Heart left ventricle (tissue), 16 donors: ENCODE data around the gene ELAVL1. TPM values are rescaled to one million over a fixed set of nuclear protein-coding genes. Genes with fewer than 3 reads are reported as not detected.
A peak's percentile ranks its signal among the peaks of the same experiment; 100 is the strongest.

ENCODE experiments used
- ATAC-seq, 4 donors: fragments of 200-7000 bp; cut with Tn5 transposase; one replicate each; pipeline ENCODE4 v1.9.1; 2020 to 2022; ENCODE audit warnings: moderate library complexity in 4 of 4, mild to moderate bottlenecking in 3 of 4, moderate number of reproducible peaks in 1 of 4
- DNase-seq, 5 donors: peaks; one replicate each; pipeline ENCODE4 v3.0.0-alpha.2; 2020
- H3K27ac ChIP-seq, 12 donors: fragments of 200-600 bp; sonication (generic) in 4 of 12; one replicate each; pipeline versions ENCODE4 v1.5.0 to v1.8.0; 2016 to 2022; ENCODE audit warnings: mild to moderate bottlenecking in 2 of 12
- H3K27me3 ChIP-seq, 9 donors: fragments of 200-600 bp; sonication (generic) in 2 of 9; one replicate each; pipeline versions ENCODE4 v1.5.1 to v1.8.0; 2016 to 2022; ENCODE audit warnings: mild to moderate bottlenecking in 3 of 9
- H3K36me3 ChIP-seq, 9 donors: fragments of 200-600 bp; sonication (generic) in 2 of 9; one replicate each; pipeline versions ENCODE4 v1.5.0 to v1.8.0; 2018 to 2022; ENCODE audit warnings: mild to moderate bottlenecking in 2 of 9
- H3K4me1 ChIP-seq, 12 donors: fragments of 200-600 bp; sonication (generic) in 4 of 12; one replicate each; pipeline versions ENCODE4 v1.5.0 to v1.8.0; 2016 to 2022; ENCODE audit warnings: mild to moderate bottlenecking in 3 of 12
- H3K4me3 ChIP-seq, 12 donors: fragments of 200-600 bp; sonication (generic) in 4 of 12; one replicate each; pipeline versions ENCODE4 v1.5.0 to v1.8.0; 2017 to 2022; ENCODE audit warnings: mild to moderate bottlenecking in 9 of 12, moderate library complexity in 4 of 12
- H3K9me3 ChIP-seq, 12 donors: fragments of 200-600 bp; sonication (generic) in 4 of 12; one replicate each; pipeline versions ENCODE4 v1.5.0 to v1.8.0; 2016 to 2022; ENCODE audit warnings: mild to moderate bottlenecking in 1 of 12
- POLR2A ChIP-seq, 2 donors: fragments of 450-650 bp; IDR thresholded peaks; one replicate each; pipeline ENCODE4 v1.6.1; 2017; ENCODE audit warnings: antibody characterized with exemption in 2 of 2, mild to moderate bottlenecking in 2 of 2, moderate library complexity in 2 of 2
- WGBS, 4 donors: extraction: QIAGEN DNeasy Blood & Tissue Kit in 2 of 4; methylation state at CpG; one replicate each; pipeline versions ENCODE4 v1.1.5 to v1.1.7; 2013 to 2018; 5-methylcytosine and 5-hydroxymethylcytosine counted together
- intact Hi-C, 10 donors: fragments of 100-400 bp; cut with DNase I; formaldehyde crosslinking; loops; one replicate each; pipeline versions ENCODE4 v1.11.1 to v1.14.2; 2022
- polyA plus RNA-seq, 2 donors: library from polyadenylated mRNA; stranded (reverse); fragments of 200-250 nt; gene quantifications; one replicate each; pipeline ENCODE4 v1.2.3, GENCODE V29; 2013
- total RNA-seq, 9 donors: library from RNA; depleted of rRNA in 2 of 9; stranded (reverse); fragments of >200 nt in 2 of 9; fragmentation: NEBNext Ultra II Directional in 3 of 9; extraction: Animal tissue kit (Norgen Biotek cat#: 25700) in 3 of 9; gene quantifications; one replicate each; pipeline versions ENCODE4 v1.1.0 to v1.2.4, GENCODE V29; 2016 to 2023
- TF ChIP-seq, protein P1 (sequence below), 12 donors: fragments of 200-600 bp; sonication (generic) in 4 of 12; IDR thresholded peaks; one replicate each; pipeline versions ENCODE4 v1.5.0 to v1.8.0; 2018 to 2022; ENCODE audit warnings: antibody characterized with exemption in 12 of 12, mild to moderate bottlenecking in 5 of 12
- donor health status: ischemic (EF 13 %, LVEDD 7.1; RV severe dilation, severe dysfunction).
- donor health status: healthy with polysubstance abuse.
- donor health status: DM: no; HTN: yes; CAD: no.
- donor health status: DM: no; HTN: no; CAD: no.
- donor health status: ischemic (EF 25% LVEDD 6.9; RV normal size, moderate dysfunction).
- donor health status: ischemic (EF 25% LVEDD 5.7; RV mildly dilated, moderate dysfunction).
- donor health status: healthy.
- donor health status: DM: yes; HTN: yes; CAD: no.
- donor health status: ischemic (EF 35%, LVEDD 5.7; RV mildly dilated, moderate dysfunction).
- donor health status: nonischemic (EF 11% LVEDD 7.7; RV severe dilation, severe dysfunction).
- donor health status: DM: yes; HTN: yes; CAD: no.
- donor health status: PGD.
- donor health status: ischemic (EF 29% LVEDD 5.4; RV normal size, mild dysfunction).
- donor health status: nonischemic (EF 23%, LVEDD 6.1; RV moderate dilation, normal function).

Gene ELAVL1
- total and polyA plus RNA-seq, 11 donors: 9.8 to 62.0 (median 52.6) TPM

DNA sequence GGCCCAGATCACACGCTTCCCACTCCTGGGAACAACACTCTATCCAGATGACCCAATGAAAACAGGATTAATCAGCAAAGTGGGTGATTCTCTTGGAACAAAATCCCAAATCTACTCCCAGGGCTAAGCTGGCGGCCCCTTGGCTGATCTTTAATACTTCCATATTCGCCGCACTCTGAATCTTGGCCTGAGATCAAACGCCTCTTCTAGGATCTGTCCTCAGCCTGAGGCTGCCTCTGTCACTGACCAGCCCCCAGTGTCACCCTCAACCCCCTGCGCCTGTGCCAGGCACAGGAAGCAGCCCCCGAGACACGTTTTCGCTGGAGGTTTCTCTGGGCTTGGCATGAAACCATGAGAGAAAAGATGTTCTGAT, 77.1 kb downstream of the ELAVL1 start:
- peak overlapping the region in 10 of 12 donors; percentile 23 to 85 (median 54) for H3K27ac ChIP-seq
- H3K4me1 ChIP-seq: peaks cover 3 to 48% (median 25%) of the 10 kb centered on the region in 12 donors
- H3K4me3 ChIP-seq: peak overlapping the region in 1 of 12 donors; percentile 16
- no peak for TF ChIP-seq POLR2A (IDR thresholded peaks at IDR 0.05)
- TF ChIP-seq, protein P1, sequence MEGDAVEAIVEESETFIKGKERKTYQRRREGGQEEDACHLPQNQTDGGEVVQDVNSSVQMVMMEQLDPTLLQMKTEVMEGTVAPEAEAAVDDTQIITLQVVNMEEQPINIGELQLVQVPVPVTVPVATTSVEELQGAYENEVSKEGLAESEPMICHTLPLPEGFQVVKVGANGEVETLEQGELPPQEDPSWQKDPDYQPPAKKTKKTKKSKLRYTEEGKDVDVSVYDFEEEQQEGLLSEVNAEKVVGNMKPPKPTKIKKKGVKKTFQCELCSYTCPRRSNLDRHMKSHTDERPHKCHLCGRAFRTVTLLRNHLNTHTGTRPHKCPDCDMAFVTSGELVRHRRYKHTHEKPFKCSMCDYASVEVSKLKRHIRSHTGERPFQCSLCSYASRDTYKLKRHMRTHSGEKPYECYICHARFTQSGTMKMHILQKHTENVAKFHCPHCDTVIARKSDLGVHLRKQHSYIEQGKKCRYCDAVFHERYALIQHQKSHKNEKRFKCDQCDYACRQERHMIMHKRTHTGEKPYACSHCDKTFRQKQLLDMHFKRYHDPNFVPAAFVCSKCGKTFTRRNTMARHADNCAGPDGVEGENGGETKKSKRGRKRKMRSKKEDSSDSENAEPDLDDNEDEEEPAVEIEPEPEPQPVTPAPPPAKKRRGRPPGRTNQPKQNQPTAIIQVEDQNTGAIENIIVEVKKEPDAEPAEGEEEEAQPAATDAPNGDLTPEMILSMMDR (IDR thresholded peaks at IDR 0.05): no peak
- no peak for DNase-seq
- H3K9me3 ChIP-seq: no peaks in the 10 kb centered on the region
- no peaks in the 10 kb centered on the region for H3K27me3 ChIP-seq
- WGBS, 4 donors: 35 to 53% (median 42%) methylated on average over 8 to 9 of the region's 9 CpGs
- peaks cover 9 to 43% (median 35%) of the 10 kb centered on the region in 9 donors for H3K36me3 ChIP-seq
- ATAC-seq: peak; percentile 2 to 25 (median 18)
- intact Hi-C loops: loop anchor here in 1 of 10 donors (5.0 kb wide), 1 partner anchor 76 kb away; no protein-coding TSS in a partner anchor

DNA sequence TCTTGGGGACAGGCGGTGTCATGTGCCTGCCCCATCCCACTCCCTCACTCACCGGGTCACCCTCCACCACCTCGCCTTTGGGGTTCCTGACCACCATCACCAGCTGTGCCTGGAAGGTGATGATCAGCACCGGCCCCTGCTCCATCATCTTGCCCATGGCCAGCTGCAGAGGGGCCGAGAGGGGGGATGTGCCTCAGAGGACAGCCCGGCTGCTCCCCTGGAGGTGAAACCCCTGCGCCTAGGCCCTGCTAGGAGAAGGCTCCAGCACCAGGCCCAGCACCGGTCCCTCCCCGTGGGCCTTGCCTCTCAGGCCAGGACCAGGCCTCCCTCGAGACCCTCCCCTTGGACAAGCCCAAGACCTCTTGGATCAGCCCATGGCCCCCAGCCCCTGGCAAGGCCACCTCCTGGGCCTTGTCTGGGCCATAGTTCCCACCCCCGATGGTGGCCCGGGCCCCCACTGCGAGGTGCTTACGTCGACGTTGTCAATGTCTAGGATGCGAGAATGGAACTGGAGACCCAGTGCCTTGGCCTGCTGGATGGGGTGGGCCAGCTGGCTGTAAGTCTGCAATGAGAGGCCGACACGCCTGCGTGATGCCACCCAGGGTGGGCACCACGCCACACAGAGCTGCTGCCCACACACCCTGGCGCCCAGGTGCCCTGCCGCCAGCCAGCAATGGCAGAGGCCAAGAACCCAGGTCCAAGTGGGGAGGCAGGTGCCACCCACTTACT, 77.7 kb downstream of the ELAVL1 start:
- no peak overlapping the region for H3K4me3 ChIP-seq
- intact Hi-C loops: loop anchor here in 1 of 10 donors (5.0 kb wide), 1 partner anchor 75 kb away; no protein-coding TSS in a partner anchor
- peak overlapping the region in 10 of 12 donors; percentile 23 to 85 (median 54) for H3K27ac ChIP-seq
- no peak for TF ChIP-seq POLR2A (IDR thresholded peaks at IDR 0.05)
- TF ChIP-seq, protein P1 (IDR thresholded peaks at IDR 0.05): no peak
- ATAC-seq (peak; percentile 2 to 14 (median 5)), DNase-seq (peak in 2 of 5 donors; percentile 12 to 22)
- H3K27me3 ChIP-seq: no peaks in the 10 kb centered on the region
- peaks cover 8 to 43% (median 32%) of the 10 kb centered on the region in 9 donors for H3K36me3 ChIP-seq
- 79 to 85% (median 83%) methylated on average over 16 to 23 of the region's 23 CpGs for whole genome bisulfite sequencing, 4 donors
- no peaks in the 10 kb centered on the region for H3K9me3 ChIP-seq
- peaks cover 3 to 48% (median 25%) of the 10 kb centered on the region in 12 donors for H3K4me1 ChIP-seq

DNA sequence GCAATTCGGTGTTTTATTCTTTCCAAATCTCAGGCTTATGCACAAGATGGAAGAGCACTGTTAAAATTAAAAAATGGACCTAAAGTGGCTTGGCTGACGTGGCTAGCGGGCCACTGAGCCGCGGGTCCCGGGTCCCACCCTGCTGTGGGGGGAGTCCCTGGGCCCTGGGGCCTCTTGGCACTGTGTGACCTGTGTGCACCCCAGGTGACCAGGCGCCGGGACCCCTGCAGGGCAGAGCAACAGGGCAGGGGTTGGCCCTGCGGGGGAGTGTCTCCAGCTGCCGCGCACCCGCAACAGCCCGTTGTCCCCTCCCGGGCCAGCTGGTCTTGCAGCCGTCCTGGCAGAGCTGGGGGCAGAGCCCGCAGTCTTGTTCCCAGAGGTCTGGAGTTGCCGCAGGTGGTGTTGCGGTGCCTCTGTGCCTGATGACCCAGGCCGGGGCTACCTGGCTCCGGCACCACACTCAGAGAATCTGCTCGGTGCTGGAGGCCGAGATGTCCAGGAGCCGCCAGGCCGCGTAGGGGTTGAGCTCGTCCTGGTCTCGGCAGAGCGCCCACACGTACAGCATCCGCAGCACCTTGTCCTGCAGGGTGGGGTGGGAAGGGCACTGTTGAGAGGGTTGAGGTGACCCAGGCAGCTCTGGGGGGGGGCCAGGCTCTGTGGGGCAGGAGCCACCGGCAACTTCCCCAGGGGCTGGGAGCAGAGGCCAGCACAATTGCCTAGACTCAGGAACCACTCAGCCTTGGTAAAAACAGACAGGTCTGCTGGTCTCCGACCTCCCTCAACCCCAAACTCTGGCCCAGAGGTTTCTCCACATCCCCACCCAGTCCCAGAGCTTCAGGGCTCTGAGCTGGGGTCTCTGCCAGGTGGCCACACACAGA, 78.5 kb downstream of the ELAVL1 start:
- WGBS, 4 donors: 81 to 89% (median 88%) methylated on average over 12 to 32 of the region's 32 CpGs
- peak in 2 of 5 donors; percentile 11 to 30 for DNase-seq
- peaks cover 3 to 43% (median 32%) of the 10 kb centered on the region in 9 donors for H3K36me3 ChIP-seq
- no peaks in the 10 kb centered on the region for H3K27me3 ChIP-seq
- TF ChIP-seq POLR2A (IDR thresholded peaks at IDR 0.05): no peak
- TF ChIP-seq, protein P1 (IDR thresholded peaks at IDR 0.05): no peak
- H3K9me3 ChIP-seq: no peaks in the 10 kb centered on the region
- H3K27ac ChIP-seq: peak overlapping the region in 1 of 12 donors; percentile 85
- peak overlapping the region in 4 of 12 donors; percentile 28 to 61 (median 44) for H3K4me3 ChIP-seq
- peak in 2 of 4 donors; percentile 1 to 3 for ATAC-seq
- peaks cover 3 to 51% (median 27%) of the 10 kb centered on the region in 12 donors for H3K4me1 ChIP-seq
- intact Hi-C loops: loop anchor here in 1 of 10 donors (5.0 kb wide), 1 partner anchor 75 kb away; no protein-coding TSS in a partner anchor
